ENCODE results near the gene EP300.
"Not testable (repeated sequence)": the region's sequence is repeated elsewhere in the genome, so short reads cannot be mapped to it uniquely, and the experiment has no call there.

Gene EP300

GRCh38 chr22:41085842-41086241, 6.5 kb upstream of the EP300 start:
- DNase-seq = no peak

DNA sequence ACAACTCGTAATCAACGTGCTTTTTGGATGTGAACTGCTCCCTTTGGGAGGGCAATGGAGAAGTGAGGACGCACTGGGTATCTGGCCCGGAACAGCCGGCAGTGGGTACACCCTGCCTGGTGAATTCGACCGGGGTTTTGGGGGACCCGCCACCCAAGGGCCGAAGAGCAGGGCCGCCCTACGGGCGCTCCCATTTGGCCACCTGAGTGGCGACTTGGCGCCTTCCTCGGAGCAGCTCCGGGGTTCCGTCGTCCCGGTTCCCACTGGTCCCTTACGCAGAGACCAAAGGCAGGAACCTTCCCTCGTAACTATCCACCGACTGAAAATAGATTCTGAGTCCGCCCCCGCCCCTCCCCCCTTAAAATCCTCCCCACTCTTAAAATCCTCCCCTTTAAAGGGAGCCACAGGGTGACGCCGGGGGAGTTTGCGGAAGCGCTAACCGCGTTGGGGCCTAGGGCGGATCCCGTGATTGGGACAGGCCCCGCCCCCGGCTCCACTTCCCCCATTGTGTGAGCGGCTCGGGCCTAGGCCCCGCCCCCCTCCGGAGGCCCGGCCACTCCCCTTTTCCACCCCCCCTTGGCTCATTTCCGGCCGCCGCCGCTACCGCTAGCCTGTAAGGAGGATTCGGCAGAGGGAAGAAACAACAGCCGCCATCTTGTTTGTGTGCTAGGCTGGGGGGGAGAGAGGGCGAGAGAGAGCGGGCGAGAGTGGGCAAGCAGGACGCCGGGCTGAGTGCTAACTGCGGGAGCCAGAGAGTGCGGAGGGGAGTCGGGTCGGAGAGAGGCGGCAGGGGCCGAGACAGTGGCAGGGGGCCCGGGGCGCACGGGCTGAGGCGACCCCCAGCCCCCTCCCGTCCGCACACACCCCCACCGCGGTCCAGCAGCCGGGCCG, 1.0 kb upstream of the EP300 start:
- DNase-seq = peak; percentile 99

- peak; percentile 21 for DNase-seq
These were observed 537 bp downstream of the EP300 start for GRCh38 chr22:41092847-41093411.

DNA sequence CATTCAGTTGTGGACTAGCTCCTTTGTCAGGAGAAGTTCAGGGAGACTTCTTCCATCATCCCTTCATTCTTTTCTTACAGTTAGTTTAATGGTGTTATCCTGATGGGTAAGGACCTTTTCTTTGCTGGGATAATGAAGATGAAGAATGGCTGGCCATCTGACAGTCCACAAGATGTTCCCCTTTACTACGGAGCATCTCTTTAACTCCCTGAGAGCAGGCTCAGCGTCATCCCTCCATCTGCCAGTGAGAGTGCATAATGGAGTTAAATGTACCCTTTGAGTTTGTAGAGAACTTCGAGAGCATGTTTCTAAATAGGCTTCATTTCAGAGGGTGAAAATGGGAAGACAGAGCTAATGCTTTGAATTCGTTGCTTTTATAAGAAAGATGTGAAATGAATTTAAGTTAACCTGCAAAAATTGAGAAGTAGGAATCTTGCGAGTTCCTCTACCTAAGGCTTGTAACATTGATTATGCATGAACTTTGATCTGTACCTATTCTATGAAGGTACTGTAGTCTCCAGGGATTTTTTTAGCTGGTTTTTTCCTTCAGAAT, 1.7 kb downstream of the EP300 start:
- peak; percentile 33 for DNase-seq

DNA sequence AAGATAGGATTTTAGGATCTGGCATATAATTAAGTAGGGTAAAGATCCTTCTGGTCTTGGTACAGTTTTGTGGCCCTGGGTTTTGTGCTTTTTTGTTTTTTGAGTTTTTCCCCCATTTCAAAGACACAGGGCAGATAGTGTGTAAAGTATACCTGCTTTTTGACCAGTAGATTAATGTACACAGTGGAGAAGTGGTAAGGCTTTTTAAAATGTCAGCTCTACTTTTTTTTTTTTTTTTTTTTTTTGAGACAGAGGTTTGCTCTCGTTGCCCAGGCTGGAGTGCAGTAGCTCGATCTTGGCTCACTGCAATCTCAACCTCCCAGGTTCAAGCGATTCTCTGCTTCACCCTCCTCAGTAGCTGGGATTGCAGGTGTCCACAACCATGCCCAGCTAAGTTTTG, 4.0 kb downstream of the EP300 start:
- no peak for DNase-seq

- no peak for DNase-seq
These were observed 4.4 kb downstream of the EP300 start for GRCh38 chr22:41096841-41097240.

DNA sequence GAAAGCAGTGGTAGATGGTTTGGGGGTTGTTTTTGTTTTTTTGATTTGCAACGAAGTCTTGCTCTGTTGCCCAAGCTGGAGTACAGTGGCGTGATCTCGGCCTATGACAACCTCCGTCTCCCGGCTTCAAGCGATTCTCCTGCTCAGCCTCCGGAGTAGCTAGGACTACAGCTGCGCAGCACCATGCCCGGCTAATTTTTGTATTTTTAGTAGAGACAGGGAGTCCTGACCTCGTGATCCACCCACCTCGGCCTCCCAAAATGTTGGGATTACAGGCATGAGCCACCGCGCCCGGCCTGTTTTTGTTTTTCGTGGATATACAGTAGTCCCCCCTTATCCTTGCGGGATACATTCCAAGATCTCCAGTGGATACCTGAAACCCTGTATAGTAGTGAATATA, 6.6 kb downstream of the EP300 start:
- DNase-seq = no peak

DNA sequence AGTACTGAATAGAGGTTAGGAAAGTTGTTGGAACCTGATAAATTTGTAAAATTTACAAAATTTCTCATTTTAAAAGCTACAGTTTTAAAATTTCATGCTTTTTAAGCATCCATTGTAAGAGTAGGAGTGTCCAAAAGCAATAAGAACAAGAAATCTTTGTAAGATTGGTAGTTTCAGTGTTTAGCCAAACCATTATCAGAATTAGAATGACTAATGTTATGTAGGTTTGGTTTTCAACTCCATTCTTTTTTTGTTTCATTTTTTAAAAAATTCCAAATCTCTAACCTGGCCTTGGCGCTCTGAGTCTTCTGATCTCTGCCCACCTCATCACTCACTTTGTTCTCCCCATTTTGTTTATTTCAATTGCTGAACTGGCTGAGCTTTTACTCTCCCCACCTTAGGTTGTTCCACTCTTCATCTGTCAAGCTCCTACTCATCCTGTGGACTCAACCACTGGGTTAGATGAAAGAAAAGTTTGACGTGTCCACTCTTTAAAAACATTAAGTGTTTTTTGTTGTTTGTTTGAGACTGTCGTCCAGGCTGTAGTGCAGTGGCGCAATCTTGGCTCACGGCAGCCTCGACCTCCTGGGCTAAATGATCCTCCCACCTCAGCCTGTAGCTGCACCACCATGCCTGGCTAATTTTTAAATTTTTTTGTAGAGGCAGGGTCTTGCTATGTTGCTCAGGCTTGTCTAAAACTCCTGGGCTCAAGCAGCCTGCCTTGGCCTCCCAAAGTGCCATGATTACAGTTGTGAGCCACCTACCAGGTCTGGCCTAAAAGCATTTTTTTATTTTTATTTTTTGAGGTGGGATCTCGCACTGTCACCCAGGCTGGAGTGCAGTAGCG, 14.0 kb downstream of the EP300 start:
- no peak for DNase-seq

DNA sequence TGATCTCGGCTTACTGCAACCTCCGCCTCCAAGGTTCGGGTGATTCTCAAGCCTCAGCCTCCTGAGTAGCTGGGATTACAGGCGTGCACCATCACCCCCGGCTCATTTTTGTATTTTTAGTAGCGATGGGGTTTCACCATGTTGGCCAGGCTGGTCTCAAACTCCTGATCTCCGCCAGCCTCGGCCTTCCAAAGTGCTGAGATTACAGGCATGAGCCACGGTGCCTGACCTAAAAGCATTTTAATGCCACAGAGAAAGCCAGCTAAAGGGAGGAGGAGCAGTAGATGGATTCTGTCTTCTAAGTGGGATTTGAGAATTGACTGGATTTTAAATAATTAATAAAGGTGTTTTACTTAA, 14.6 kb downstream of the EP300 start:
- DNase-seq = not testable (repeated sequence)

DNA sequence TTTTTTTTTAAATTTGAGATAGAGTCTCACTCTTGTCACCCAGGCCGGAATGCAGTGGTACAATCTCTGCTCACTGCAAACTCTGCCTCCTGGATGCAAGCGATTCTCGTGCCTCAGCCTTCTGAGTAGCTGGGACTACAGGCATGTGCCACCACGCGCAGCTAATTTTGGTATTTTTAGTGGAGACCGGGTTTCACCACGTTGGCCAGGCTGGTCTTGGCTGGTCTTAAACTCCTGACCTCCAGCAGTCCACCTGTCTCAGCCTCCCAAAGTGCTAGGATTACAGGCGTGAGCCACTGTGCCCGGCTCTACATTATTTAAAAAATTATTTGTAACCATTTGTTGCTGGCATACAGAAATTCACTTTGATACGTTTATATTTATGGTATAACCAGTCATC, 18.6 kb downstream of the EP300 start:
- no peak for DNase-seq

- DNase-seq = no peak
These were observed 23.9 kb downstream of the EP300 start for GRCh38 chr22:41116342-41116741.

GRCh38 chr22:41117127-41117965, 25.0 kb downstream of the EP300 start:
- DNase-seq = no peak

DNA sequence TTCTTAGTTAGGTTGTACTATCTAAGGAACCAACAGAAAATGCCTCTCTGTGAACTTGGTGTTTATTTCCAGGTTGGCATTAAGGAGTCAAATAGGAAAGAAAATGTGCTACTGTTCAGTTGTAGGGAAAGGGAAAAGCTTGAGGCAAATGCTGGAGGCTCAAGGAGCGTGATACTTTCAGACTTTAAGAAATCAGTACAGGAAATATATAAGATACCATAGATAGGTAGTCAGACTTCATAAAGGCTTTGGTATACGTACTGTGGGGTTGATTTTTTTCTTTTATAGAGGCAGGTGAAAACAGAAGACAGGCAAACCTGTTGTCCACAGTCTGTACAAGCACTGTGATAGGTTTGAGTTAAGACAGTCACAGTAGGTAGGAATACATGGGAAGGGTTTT, 30.8 kb downstream of the EP300 start:
- DNase-seq = peak; percentile 3

GRCh38 chr22:41124086-41124485, 31.7 kb downstream of the EP300 start:
- no peak for DNase-seq

GRCh38 chr22:41127451-41127850, 35.1 kb downstream of the EP300 start:
- no peak for DNase-seq

DNA sequence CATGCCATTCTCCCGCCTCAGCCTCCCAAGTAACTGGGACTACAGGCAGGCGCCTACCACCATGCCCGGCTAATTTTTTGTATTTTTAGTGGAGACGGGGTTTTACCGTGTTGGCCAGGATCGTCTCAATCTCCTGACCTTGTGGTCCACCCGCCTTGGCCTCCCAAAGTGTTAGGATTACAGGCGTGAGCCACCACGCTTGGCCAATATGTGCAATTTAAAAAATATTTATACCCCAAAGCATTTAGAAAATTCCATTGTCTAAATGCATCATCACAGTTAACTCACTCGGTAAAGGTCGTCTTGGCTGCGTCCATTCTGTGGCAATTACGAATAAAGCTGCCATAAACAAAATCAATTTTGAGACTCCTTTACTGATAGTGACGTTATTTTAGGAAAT, 36.2 kb downstream of the EP300 start:
- no peak for DNase-seq

GRCh38 chr22:41132550-41132949, 40.2 kb downstream of the EP300 start:
- DNase-seq = peak; percentile 12

DNA sequence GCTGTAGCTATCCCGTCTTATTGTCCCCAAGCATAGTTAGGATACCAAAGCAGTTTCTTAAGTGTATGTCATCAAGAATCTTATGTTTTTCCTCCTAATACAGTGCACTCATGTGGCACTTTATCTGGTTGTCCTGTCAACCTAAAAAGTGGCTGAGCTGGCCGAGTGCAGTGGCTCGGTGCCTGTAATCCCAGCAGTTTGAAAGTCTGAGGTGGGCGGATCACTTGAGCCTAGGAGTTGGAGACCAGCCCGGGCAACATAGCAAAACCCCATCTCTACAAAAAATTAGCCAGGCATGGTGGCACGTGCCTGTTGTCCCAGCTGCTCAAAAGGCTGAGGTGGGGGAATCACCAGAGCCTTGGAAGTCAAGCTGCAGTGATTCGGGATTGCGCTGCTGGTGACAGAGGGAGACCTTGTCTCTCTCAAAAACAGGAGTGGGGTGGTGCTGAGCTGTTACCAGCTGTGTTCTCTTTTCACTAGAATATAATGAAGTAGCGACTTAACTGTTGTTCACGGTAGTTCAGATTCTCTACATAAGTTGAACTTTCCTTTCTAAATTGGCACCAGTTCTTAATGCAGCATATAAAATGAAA, 48.1 kb downstream of the EP300 start:
- no peak for DNase-seq

DNA sequence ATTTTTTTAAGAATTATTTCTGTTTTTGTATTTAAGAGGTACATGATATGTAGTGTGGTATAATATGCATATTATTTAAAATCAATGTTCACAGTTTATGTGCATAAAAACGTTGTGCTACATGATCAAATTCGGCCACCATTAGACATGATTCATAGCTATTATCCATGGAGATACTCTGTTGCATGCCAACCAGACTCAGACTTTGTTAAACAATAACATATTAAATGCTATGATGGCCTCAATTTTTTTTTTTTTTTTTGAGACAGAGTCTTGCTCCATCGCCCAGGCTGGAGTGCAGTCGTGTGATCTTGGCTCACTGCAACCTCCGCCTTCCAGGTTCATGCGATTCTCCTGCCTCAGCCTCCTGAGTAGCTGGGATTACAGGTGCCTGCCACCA, 53.5 kb downstream of the EP300 start:
- not testable (repeated sequence) for DNase-seq

GRCh38 chr22:41146573-41146972, 54.2 kb downstream of the EP300 start:
- DNase-seq = peak; percentile 11

DNA sequence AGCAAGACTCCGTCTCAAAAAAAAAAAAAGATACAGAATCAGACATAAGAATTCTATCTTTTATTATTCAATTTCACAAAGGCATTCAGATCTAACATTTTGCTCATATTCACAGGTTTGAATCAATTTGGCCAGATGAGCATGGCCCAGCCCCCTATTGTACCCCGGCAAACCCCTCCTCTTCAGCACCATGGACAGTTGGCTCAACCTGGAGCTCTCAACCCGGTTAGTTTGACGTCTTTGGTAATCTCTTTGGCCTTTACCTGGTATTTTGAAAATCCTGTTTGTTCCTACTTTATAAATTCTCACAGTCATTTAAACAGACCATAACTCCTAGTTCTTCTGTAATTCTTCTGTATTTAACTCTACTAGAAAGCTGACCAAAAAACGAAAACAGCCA, 55.3 kb downstream of the EP300 start:
- DNase-seq = no peak

- no peak for DNase-seq
These were observed 60.5 kb downstream of the EP300 start for GRCh38 chr22:41152902-41153301.
